GM19468 (cell line): Measurements from ENCODE around the gene NUDC.
"Not testable (repeated sequence)": the region's sequence is repeated elsewhere in the genome, so short reads cannot be mapped to it uniquely, and the experiment has no call there.

Experiments used
- ATAC-seq: cut with Tn5 transposase; IDR thresholded peaks from one replicate; pipeline ENCODE4 v1.9.1; 2021; ENCODE audit warnings: mild to moderate bottlenecking, moderate library complexity, moderate number of reproducible peaks; ENCODE audit not compliant: unreplicated experiment; ENCODE audit errors: extremely low read depth

The NUDC gene

DNA sequence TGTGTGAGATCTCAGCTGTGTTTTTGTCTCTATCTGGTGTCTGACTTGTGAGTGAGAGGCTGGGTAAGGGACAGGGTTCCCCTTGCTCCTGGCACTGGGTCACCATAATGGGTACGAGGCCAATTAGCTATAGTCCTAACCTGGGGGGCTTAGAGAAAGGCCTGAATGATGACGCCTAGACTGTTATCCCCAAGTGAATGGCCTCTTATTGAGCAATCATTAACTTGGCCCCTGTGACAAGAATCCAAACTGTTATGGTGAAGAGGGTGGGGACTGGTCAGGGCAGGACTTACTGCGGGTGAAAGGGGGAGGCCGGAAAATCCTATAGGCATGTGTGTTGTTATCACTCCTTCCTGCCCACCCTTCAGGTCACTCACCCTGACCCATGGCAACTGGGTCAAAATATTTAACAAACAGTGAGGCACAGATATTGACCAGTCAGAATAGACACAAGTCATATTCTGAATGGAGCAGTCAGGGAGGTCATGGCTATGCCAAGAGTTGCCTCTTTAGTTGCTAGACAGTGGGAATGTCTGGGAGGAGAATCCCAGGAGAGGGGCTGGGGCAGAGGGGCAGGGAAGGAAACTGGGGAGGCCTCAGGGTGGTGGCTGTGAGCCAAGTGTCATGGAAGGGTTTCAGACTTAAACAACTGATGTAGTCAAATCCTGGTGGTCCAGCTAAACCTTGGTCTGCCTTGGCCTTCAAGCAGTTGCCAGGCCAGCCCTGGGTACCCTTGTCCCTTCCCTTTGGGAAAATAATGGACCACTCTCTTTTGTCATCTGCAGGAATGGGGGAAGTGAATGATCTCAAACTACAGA is 11.0 kb upstream of the NUDC start:
- ATAC-seq: no peak

DNA sequence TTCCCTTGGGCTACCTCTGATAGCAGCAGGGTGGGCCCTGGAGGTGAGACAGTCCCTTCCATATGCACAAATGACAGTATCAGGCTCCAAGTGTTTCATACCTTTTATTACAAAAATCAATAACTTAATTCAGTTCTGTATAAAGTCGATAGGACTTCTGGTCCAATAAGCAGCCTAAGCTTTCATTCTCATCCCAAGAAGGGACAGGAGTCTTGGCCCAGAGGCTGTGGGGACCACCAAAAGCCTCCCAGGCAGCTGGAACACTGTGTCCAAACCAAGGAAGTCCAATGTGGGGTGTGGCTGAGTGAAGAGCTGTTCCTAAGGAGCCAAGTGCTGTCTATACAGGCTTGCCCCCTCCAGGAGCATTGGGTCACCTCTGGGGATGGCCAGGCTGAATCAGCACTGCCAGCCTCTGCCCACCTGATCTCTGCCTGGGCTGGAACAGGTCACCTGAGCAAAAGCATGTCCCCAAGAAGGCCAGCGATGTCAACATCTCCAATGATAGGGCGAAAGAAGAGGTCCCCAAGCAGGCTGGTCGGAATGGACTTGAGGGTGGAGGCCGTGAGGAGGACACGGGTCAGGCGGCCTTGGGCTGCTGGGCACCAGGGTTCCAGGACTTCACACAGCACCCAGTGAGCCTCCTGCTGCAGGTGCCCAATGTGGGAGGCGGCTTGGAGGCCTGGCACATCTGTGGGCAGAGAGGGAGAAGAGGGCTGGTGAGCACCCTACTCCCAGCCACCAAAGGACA is 10.0 kb upstream of the NUDC start:
- no peak for ATAC-seq

DNA sequence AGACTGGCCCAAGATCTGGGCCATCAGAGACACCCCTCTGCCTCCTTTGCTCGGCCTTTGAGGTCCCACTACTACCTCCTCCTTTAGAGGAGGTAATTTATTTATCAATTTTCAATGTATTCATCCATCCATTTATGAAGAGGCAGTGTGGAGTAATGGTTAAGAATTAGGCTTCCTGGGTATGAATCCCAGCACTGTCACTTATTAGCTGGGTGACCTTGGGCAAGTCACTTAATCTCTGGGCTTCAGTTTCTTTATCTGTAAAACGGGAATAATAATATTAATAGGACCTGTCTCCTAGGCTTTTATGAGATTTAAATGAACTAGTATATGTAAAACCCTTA is 9.4 kb upstream of the NUDC start:
- ATAC-seq: no peak

DNA sequence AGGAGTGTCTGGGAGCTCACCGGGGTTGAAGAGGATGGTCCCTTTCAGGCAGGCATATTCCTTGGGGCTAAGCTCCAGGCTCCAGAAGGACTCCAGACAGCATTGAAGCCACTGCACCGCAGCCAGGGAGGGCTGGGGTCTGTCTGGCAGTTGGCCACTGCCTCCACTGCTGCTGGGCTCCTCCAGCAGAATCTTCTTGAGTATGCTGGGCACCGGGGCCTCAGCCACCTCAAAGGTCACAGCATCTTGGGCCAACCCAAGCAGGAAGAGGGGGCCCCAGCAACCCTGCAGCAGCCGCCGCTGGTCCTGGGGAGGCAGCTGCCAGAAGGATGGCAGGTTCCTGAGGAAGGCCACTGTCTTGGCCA is 8.2 kb upstream of the NUDC start:
- ATAC-seq: no peak

DNA sequence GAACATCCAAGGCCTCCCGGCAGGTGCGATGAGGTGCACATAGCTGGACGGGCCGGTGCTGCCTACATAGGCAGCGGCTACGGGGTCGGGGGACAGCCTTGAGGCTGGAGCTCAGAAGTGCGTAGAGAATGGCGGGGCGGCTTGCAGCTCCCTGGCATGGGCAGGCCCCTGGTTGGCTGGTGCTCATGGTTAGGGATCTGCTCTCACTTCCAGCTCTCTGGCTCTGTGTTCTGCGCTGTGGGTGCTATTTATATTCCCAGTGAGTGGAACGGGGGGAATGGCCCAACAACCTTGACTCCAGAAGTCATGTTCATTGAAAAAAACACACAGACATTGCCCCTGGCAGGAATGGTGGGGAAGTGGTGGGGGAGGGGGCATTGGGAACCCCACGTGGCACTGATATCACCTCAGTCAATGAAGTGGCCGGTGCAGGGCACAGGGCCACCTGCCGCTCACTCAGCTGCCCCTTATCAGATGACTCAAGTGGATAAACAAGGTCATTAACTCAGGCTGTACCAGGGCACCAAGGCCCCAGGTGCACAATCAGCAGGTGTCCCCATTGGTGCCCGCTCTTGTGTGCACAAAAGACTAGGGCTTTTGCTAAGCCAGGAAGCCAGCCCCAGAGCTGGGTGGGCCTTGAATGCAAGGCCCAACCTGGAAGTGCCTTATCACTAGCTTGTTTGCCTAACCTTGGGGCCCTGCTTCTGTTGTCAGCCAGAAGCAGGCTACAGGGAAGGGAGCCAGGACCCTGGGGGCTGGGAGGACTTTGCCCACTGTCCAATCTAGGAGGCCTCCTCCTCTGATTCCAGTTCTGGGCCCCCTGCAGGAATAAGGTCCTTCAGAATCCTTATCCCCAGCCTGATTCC is 7.6 kb upstream of the NUDC start, which contains the start of gene NR0B2:
Gene NR0B2, minus strand, starts transcription at position 222 of the 866 bp plus-strand sequence. Its CDS starts 35 bp downstream, at position 187.
- ATAC-seq: no peak

DNA sequence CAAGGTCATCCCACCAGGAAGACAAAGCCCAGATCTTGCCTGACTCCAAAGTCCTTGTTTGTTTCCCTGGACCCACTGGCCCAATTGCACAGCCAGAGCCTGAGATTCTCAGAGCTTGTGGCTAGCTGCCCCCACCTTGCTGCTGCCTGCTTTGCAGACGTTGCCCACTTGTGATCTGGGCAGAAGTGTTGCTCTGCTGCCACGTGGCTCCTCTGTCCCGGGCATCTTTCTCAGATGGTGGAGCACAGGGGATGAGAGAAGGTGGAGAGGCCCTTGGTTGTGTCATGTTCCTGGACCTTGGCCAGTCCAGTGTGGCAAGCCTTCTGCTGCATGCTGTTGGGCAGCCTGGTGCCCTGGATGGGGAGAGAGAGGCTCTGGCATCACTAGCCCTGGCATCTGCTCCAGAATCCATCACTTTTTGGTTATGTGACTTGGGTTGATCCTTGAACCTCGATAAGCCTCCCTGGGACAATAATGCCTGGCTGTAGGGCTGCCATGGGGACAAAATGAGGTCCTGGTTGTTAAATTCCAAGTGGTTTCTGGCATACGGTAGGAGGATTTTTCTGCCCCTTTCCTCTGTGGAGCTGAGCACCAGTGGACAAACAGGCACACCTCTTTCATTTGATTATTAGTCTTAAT is 6.2 kb upstream of the NUDC start:
- ATAC-seq: no peak

DNA sequence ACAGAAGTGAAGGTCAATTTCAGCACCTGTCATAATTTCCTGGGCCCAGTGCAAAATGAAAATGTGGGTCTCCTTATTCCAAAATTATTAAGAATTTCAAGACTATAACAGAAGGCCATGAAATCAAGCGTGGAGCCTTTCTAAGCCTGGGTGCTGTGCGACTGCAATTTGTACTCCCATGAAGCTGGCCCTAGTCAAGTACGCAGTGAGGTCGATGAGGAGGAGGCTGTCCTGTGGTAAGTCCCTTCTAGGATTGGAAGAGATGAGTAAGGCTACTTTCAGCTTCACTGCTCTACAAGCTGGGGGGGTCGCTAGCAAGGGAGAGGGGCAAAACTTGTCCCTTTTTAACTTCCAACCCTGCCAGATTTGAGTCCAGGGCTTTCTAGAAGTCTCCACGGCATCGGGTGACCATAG is 410 bp upstream of the NUDC start:
- no peak for ATAC-seq

DNA sequence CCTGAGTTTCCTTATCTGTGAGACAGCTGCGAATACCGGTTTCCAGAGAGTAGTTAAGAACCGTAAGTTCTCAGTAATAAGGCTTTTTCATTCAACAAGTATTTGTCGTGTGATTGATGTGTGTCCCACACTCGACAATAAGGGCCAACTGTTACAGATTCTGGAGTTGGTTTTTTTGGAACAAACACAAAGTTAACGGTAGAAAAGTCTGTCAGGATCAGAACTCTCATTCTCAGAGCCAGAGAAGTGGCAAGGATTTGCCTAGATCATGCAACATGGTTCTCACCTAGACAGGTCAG is 837 bp downstream of the NUDC start:
- no peak for ATAC-seq

DNA sequence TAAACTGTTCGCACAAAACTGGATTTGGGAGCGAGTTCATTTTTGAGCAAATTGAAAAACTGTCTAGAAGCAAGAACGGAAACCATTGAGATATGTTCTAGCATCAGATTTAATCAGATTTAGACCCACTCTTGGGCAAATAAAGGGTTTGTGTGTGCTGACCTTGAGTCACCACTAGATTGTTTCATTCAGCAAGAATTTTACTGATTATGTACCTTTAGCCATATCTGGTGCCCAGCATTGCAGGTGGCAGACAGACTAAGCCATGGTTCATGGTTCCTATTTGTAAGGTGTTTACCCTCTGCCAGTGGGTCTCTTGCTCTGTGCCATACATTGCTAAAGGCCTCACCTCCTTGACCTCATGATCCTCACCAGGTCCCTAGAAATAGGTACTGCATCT is 1.4 kb downstream of the NUDC start:
- ATAC-seq: no peak

DNA sequence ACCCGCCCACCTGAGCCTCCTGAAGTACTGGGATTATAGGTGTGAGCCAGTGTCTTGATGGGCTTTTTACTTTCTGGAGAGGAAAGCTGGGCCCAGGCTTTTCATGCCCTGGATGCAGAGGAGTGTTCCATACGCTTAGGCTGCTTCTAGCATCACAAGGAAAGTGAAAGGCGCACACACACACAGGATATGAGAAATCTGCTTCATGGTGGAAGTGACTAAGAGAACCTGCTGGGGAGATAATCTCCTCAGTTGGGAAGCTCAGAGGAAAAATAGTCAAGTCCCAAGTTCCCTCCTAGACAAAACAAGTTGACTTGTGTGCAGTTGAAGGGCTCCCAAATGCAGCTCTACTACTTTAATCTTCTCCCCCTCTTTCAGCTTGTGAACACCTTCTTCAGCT is 2.2 kb downstream of the NUDC start:
- no peak for ATAC-seq

DNA sequence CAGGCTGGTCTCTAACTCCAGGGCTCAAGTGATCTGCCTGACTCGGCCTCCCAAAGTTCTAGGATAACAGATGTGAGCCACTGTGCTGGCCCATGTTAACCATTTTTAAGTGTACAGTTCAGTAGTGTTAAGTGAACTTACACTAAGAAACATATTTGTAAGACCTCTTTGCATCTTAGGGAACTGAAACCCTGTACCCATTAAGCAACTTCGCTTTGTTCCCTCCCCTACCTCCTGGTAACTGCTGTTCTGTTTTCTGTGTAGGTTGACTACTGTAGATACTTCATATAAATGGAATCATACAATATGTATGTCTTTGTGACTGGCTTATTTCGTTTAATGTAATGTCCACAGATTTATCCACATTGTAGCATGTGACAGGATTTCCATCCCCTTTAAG is 11.0 kb downstream of the NUDC start:
- ATAC-seq: no peak

DNA sequence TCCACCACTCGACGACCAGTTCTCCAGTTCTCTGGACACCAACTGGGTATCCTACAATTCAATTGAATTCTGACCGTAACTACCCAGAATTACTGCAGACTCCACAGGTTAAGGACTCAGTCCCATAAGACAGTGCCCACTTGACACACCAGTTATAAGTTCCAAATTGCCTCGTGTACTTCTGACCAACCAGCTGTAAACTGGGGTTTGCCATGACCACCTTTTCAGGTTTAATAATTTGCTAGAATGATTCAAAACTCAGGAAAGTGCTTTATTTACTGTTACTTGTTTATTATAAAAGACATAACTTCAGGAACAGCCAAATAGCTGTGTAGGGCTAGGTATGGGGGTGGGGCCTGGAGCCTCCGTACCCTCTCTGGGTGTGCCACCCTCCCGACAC is 15.3 kb downstream of the NUDC start:
- no peak for ATAC-seq

DNA sequence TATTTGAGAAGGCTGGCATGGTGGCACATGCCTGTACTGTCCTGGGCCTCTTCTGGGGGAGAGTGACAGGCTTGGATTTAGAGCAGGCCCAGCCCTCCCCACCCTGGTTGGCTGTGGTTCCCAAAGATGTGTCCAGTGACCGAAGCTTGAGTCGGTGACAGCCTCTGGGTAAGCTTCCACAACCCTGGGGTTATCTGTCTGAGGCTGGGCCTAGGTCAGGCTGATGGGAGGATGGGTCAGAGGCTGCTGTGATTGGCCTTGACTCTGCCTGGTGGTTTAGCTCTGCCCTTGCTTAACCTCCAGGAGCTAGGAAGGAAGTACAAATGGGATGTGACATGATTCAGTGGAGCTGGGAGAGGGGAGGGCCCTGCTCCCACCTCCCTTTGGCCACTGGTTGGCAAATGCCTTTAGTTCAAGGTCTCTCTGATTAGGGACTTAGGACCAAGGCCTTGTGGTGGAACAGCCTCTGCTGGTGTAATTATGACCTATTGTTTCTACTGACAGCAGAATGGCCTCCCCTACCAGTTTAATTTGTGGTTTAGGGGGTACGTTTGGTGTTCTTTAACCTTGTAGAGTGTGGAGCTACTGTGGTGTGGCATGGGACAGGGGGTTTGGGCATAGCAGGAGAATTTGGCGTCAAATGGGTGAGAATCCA is 16.6 kb downstream of the NUDC start:
- no peak for ATAC-seq

DNA sequence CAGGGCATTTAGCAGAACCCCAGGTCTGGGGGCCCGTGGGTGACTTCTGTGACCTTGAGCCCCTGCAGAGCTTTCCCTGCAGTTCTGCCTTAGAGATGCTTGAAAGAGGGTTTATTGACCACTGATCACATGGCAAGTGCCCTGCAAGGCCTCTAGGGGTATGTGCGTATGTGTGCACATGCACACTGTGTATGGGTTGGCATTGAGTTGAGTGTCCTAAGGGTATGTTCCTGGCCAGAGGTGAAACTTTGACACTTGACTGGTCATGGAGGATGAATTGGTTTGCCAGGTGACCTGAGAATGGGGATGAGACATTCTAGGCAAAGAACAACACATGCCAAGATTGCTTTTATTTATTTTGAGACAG is 17.1 kb downstream of the NUDC start:
- no peak for ATAC-seq

DNA sequence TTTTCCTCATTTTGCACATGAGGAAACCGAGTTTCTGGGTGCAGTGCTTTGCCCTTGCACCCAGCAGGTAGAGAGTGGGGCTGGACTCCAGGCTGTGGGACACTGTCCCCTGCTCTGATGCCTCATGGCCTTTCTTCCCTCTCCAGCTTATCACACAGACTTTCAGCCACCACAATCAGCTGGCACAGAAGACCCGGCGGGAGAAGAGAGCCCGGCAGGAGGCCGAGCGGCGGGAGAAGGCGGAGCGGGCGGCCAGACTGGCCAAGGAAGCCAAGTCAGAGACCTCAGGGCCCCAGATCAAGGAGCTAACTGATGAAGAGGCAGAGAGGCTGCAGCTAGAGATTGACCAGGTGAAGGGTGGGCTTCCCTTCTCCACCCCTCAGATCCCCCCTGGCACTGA is 19.8 kb downstream of the NUDC start:
- ATAC-seq: no peak

DNA sequence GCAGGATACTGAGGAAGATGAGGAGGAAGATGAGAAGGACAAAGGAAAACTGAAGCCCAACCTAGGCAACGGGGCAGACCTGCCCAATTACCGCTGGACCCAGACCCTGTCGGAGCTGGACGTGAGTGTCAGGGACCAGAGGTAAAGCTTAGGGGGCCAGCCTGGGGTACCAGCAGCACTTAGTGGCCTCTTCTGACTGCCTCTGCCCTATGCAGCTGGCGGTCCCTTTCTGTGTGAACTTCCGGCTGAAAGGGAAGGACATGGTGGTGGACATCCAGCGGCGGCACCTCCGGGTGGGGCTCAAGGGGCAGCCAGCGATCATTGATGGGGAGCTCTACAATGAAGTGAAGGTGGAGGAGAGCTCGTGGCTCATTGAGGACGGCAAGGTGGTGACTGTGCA is 21.1 kb downstream of the NUDC start:
- no peak for ATAC-seq

DNA sequence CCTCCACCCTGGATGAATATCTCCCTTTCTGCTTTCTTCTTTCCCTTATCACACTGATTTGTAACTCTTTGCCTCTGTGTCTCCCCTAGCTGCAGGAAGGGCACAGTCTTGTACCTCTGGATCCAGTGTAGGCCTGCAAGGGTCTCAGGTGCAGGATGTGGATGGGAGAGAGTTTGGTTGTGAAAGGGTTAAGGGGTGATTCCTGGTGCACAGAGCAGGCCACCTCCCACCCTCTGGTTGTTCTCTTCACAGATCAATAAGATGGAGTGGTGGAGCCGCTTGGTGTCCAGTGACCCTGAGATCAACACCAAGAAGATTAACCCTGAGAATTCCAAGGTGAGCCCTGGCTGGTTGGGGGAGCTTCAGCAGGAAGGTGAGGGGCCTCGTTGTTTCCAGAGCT is 23.6 kb downstream of the NUDC start:
- ATAC-seq: no peak

DNA sequence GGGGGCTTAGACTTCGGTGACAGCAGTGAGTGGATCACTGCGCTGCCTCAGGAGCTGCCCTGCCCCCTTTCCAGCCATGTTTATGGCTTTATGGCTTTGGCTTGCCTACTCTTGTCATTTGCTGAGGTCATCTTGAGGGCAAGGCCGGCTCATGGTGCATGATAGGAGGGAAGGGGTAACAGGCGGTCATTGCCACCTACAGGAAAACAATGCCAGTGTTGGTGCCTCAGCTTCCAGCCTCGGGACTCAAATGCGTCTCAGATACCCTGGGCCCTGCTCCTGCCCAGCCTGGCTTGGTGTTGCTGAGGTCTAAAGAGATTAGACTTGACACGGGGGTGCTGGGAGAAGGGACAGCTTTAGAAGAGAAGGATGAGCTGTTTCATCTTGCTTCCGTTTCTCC is 24.2 kb downstream of the NUDC start:
- no peak for ATAC-seq

DNA sequence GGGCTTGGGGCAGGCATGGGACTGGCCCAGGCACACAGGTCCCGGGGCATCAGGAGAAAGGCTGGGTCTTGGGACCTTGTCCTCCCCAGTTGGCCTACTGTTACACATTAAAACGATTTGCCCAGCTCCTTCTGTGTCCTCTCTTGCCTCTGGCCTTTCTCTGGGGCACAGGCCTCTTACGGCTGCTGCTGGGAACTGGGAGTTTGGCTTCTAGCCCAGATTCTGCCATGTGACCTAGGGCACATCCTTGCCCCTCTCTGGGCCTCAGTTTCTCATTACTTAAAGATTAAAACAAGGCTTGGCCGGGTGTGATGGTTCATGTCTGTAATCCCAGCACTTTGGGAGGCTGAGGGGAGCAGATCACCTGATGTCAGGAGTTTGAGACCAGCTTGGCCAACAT is 24.7 kb downstream of the NUDC start:
- no peak for ATAC-seq

DNA sequence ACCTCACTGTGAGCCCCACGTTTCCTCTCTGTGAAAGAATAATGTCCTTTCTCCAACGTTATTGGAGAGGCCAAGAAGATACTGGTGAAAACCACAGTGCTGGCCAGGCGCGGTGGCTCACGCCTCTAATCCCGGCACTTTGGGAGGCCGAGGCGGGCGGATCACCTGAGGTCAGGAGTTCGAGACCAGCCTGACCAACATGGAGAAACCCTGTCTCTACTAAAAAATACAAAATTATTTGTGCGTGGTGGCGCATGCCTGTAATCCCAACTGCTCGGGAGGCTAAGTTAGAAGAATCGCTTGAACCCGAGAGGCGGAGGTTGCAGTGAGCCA is 27.1 kb downstream of the NUDC start:
- ATAC-seq: not testable (repeated sequence)
